Hepatic stellate cell (primary cell): ENCODE data around the gene TDRD9.
A peak's percentile ranks its signal among the peaks of the same experiment; 100 is the strongest.
"Not testable (repeated sequence)": the region's sequence is repeated elsewhere in the genome, so short reads cannot be mapped to it uniquely, and the experiment has no call there.

Experiments
- DNase-seq: peaks from one replicate; pipeline ENCODE4 v3.0.0; 2011; ENCODE audit warnings: low spot score

TDRD9 gene

DNA sequence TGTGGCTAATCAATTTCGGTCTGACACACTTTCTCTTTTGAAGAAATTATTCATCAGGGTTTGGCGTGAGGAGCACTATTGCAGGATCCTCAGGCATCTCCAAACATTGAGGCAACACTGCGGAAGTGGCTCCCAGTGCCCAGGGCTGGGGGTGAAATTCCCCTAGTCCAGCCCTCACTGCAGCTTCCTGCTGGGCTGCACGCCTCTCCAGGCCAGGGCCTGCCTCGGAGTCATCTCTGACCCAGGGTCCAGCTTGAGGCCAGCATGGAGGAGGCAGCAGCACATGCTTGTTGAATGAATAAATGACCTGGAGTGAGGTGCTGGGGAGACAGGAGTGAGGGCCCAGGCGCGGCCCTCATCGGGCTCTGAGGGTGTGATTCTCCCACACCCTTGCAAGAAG is 36.0 kb upstream of the TDRD9 start:
- no peak for DNase-seq

DNA sequence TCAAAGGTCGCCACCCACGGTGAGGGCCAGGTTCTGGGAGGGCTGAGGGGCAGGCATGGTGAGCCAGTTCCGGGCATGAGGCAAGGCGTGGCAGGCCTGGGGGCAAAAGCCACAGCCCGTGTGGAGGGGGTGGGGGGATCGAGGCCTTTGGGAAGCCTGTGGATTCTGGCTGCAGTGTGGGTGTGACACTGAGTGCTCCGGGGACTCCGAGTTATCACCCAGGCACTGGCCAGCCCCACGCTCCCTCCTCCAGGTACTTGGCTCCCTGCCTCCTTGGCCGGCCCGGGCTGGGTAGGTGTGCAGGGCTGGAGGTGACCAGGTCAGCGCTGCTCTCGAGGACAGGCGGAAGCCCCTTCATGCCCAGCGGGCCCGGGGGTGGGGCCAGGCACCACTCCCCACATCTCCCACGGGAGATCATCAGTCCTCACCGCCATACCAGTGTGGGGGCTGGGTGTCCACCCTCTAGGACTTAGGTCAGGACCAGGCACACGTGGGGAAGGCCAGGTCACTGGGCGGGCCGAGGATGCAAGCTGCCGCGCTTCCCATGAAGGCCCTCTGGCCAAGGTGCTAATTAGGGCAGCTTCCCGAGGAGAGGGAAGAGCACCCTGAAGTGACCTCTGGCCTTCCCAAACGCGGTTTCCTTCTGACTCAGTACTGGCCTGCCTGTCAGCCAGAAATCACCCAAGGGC is 34.1 kb upstream of the TDRD9 start:
- DNase-seq: no peak

DNA sequence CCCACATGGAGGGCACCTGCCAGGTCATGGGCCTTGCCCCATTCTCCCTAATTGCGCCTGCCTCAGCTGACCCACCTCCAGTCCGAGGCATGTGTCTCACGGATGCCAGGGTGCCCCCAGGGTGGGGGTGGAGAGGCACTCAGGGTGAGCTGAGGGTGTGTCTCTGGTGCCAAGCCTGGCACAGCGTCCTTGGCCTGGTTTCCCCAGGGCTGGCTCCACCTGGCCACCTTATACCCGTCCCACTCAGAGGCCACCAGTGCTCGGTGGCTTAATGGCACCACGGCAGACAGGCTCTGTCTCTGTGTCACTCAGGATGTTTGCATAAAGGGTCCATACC is 33.6 kb upstream of the TDRD9 start:
- no peak for DNase-seq

DNA sequence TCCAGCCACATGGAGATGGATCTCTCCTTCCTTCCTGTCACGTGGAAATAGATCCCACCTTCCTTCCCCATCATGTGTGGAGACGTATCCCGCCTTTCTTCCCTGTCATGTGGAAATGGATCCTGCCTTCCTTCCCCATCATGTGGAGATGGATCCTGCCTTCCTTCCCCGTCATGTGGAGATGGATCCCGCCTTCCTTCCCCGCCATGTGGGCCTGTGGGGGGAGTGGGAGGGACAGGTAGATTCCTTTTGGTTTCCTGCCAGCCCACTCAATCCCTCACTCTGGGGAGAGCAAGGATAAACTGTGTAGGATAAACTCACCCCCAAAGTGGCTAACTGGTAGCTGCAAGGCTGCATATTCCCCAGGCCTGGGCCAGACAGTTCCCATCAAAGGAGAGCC is 31.7 kb upstream of the TDRD9 start:
- no peak for DNase-seq

DNA sequence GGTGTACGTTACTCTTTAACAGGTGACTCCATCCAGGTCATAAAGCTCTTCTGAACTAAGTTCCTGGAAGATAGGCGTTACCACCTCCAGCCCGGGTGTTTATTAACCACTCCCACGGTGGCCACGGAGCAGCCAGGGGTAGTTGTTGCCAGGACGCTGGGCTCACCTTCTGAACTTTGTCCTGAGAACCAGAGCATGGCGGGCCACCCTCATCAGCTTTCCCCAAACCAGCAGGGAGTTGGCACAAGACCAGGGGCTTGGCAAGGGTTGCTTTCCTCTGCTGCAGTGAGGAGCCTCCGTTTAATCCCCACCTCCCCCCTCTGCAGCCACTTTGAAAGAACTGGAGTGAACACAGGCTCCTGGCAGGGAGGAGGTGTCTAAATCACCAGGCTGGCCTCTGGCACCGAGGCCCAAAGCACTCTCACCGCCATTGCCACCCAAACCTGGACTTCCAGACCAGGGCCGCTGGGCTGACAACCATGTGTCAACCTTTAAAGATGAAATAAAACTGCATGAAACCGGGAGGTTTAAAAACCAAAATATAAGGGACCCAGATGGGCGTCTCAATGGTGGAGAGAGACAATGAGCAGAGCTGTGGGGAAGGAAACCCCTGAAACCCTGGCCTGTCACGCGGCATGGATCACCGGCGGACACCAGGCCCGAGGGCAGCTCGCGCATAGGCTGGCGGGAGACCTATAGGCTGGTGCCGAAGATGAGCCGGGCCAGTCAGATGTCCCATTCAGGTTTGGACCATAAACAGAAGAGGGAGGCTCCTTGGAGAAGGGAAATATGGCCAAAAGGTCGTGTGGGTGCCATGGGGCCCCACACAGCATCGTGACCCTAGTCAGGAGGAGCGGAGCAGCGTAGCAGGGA is 30.9 kb upstream of the TDRD9 start:
- DNase-seq: no peak

DNA sequence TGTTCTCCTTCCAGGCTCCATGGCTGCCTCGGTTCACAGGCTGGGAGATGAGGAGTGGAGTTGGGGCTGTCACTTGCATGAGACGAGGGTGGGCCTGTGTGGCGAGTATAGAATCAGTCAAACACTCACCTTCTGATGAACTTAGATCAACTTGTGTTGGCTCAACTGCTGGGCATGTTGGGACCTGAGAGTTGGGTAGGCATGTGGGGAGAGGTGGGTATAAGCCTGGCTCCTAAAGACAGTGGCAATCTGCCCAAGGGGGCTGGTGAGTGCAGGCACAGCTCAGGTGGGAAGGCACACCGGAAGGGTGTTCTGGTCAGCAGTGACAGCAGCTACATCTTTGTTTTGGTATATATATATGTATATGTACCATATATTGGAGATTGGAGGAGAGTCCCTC is 30.1 kb upstream of the TDRD9 start:
- no peak for DNase-seq

DNA sequence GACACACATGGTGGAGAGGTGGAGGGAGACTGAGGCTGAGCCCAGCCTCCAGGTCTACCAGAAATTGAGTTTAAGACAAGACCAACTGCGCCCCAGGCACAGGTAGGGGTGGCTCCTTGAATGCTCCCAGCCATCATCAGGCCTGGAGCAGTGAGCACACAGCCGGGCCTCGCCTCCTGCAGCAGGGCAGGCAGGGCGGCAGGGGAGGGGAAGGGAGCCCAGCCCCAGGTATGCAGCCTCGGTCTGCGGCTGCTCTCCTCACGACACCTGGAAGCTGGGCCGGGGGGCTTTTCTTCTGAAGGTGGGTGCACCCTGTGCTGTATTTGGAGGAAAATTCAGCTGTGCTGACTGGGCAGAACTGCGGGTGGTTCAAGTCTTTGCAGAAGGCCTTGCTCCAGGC is 29.5 kb upstream of the TDRD9 start:
- no peak for DNase-seq

DNA sequence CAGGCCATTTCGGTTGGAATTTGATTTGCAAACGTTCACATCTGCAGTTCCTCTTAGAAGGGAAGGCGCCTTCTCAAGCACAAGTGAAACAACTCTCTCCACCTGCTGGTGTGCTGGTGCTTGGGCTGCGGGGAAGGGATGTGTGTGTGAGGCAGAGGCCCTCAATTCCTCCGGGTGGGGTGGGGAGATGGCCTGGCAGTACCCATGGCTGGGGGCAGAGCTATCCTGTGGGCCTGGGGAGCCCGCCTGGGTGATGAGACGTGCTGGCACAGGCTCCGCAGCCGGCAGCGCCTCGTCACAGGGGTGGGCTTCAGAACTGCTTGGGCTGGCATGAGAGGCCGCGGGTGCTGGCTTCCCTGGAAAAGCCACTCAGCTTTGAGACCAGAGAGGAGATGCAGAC is 28.9 kb upstream of the TDRD9 start:
- DNase-seq: no peak

DNA sequence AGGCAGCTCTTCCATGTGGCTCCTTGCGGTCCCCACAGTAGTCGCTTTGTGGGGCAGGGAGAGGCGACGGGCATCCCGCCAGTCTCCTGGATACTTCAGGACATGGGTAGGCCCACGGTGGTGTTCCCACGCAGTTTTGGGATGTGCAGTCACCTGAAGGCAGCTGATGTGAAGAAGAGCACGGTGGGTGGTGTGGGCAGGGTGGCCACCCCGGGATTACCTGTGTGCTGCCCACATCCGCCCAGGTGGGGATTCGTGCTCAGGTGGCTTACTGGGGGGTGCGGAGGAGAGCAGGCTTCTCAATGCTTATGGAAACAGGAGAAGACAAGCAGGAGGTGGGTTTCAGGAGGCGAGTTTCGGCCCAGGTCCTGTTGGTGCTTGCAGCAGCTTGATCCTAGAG is 28.4 kb upstream of the TDRD9 start:
- no peak for DNase-seq

DNA sequence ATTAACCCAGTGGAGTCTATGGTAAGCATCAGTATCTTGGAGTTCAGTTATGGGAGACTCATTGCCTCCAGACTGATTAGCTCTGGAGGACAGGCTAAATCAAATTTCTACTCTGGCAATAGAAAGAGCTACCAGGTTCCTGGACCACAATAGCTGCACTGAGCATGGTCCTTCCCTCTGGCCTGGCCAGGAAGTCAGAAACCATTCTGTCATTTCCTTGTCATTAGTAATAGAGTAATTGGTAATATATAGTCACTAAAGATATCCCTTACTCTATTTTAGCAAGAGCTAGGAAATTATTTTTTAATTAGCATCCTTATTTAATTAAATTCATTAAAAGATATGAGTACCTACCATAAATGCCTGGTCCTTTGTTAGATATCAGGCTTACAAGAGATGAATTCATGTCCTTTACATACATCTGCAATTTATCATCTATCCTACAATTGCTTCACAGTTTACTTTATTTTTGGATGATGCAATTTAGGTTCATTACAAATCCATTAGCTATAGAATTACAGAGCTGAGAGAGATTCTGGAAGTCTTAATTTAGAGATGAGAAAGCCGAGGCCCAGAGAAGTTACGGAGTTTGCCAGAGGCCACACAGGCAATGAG is 23.7 kb upstream of the TDRD9 start:
- DNase-seq: no peak

DNA sequence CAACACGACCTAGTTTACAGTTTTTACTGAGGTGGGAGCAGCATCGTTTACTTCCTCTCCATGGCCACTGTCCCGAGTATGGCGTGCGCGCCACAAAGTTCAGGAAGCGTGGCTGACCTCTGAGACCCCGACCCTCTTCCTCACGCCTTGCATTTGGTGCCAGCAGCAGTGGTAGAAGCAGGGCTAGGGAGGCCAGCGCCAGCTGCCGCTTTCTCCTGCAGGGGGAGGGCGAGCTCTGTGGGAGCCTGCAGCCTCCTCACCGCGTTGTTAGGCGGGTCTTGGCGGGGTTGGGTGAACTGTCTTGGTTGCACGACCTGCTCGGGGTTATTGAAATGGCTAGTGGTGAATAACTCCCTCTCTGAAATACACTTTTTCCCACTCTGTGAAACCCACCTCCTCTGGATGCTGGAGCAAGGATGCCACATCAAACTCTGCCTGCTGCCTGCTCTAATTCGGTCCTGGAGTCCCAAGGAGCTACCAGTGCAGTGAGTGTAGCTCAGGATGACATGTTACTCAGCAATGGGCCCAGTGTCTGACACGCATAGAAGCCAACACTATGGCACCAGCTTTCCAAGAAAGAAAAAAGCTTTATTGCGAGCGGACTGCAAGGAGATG is 22.3 kb upstream of the TDRD9 start:
- DNase-seq: peak; percentile 41

DNA sequence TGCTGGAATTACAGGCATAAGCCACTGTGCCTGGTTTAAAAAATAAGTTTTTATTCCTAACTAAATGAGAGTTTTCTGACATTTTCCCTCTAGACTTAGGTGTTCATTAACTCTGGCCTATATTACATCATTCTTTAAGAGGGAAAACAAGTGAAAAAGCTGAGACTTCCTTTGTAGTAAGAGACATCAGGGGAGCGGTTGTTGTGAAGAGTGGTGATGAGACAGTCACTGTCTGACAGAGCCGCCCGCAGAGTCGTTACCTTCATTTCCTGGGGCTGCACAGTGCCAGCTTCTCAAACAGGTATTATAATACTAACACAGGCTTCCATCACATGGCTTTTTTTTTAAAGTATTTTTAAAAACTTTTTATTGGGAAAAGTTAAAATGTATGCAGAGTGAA is 19.7 kb upstream of the TDRD9 start:
- no peak for DNase-seq

DNA sequence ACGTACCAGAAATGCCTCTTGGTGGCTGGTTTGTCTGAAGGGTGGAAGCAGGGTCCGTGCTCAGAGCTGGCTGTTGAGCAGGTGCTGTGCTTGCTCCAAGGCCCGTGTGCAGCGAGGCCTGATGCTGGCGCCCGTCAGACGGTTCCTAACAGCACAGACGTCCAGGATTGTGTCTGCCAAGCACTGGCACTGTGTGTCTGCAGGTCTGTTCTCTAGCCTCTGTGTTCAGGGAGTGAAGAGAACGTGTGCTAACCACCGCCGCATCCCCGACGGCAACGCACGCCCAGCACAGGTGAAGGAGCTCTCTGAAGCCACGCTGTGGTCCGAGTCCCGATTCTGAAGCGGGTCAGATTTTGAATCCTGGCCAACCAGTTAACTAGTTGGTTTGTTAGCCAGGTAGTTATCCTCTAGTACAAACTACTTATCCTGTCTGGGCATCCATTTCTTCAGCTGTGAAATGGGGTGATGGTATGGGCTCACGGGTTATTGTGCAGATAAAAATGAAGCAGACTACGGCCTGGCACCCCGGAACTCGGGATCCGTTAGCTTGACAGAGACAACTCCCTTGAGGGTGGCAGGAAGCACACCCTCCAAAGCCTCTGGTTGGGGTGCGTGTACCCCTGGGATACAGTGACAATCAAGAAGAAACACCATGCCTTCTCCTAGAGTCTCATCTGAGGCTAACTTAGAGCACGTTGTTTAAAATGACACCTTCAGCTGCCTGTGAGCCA is 18.6 kb upstream of the TDRD9 start:
- no peak for DNase-seq

DNA sequence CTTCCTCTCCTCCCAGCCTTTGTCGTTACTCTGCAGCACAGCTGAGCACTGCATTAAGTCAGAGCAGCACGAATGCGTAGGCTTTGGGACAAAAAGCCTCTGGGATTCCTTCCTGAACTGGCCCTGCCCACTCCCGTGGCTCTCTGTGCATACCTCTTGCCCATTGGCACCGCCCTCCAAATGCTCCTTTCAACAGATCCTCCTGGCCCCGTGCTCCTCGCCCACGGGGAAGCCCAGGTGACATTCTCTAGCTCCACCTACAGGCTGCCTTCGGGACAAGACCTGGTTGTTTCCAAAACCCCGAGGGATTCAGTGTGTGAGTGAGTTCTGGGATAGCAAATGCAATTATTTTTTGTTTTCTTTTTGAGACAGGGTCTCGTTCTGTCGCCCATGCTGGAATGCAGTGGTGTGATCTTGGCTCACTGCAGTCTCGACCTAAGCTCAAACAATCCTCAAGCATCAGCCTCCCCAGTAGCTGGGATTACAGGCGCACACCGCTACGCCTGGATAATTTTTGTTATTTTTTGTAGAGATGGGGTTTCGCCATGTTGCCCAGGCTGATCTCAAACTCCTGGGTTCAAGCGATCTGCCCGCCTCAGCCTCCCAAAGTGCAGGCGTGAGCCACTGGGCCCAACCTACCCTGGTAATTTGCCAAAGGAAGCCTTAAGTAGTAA is 17.9 kb upstream of the TDRD9 start:
- peak; percentile 65 for DNase-seq

DNA sequence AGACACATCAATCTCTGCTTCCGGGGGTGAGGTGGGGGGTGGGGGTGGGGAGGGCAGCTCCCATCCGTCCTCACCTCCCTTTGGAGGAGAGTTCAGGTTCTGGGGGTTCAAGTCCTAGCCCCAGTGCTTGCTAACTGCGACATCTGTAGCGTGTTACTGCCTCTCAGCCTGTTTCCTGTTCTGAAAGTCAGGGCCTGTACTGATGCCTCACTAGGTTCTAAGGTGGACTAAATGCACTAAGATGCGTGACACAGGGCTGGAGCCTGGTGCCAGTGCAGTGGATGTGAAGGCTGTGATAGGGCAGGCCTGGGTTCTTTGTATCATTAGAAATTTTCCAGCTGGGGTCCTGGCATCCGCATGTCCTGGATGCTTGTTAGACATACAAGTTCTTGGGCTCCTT is 17.3 kb upstream of the TDRD9 start:
- no peak for DNase-seq

DNA sequence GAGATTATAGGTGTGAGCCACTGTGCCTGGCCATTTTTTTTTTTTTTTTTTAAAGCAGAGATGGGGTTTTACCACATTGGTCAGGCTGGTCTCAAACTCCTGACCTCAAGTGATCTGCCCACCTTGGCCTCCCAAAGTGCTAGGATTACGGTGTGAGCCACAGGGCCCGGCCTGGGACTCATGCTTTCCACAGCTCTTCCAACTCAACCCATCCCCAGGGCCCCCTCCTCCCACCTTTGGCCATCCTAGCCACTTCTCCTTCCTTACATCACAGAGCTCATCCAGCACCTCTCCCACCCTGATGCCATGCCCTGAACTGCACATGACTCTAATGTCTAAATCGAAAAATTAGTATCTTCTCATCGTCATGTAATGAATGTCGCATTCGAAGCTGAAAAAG is 12.6 kb upstream of the TDRD9 start:
- no peak for DNase-seq

DNA sequence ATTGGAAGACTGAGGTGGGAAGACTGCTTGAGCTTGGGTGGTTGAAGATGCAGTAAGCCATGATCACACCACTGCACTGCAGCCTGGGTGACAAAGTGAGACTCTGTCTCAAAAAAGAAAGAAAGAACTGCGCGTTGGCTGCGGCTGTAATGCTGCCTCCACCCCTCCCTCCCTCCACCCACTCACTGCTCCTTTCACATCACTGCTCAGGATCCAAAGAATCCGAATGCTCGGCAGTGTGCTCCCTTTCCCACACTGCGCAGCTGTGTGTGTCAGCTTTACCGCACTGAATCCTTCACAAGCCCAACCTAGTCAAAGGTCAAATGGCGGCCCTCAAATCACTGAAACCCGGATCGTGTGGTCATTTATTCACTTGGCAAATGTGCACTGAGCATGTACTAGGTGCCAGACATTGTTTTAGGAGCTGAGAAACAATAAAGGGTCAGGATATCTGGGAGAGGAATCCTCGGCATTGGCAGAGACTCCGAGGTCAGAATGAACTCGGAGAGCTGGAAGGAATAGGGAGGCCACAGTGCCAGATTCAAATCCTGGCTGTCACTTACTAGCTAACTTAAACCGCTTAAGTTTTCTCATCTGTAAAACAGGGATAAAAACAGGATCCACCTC is 11.5 kb upstream of the TDRD9 start:
- DNase-seq: no peak

DNA sequence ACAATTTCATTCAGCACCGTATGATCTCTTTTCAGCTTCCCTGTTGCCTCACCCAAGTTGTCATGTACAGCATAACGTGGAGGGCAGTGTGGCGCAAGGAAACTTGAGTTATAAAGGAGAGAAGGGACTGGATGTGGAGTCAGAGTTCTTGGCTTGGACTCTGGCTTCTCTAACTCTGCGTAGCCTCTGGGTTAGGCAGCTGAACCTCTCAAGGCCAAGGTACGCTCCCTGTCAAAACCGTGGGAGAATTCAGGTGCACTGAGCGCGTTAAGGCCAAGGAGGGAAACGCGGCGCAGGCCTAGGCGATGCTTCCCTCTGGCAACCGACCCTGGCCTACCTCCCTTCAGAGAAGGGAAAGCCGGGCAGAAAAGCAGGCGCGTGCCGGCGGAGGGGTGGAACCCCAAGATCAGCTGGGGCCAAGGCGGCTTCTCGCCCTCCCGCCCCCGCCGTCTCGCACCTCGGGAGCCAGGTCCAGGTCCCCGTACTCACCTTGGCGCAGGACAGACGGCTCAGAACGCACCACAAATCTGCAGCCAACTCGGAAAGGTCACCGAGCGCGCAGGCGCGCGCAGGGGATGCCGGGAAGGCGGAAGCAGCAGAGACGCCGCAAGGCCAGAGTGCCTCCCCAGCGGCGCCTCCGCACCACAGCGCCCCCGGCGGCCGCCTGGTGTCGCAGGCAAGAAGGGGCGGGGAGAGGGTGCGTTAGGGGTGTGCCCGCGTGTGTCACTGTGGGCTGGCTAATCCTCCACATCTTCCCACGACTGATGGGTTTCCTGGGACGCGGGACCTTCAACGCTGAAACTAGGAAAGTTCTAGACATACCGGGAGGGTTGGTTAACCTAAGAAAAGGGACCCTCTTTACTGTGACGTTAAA is 7.0 kb upstream of the TDRD9 start:
- peak; percentile 94 for DNase-seq

DNA sequence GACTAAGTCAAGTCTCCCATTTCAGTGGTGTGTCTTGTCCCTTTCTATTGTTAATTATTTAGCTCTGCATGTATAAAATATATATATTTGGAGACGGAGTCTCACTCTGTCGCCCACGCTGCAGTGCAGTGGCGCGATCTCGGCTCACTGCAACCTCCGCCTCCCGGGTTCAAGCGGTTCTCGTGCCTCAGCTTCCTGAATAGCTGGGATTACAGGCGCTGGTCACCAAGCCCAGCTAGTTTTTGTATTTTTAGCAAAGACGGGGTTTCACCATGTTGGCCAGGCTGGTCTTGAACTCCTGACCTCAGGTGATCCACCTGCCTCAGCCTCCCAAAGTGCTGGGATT is 6.4 kb upstream of the TDRD9 start:
- DNase-seq: not testable (repeated sequence)

DNA sequence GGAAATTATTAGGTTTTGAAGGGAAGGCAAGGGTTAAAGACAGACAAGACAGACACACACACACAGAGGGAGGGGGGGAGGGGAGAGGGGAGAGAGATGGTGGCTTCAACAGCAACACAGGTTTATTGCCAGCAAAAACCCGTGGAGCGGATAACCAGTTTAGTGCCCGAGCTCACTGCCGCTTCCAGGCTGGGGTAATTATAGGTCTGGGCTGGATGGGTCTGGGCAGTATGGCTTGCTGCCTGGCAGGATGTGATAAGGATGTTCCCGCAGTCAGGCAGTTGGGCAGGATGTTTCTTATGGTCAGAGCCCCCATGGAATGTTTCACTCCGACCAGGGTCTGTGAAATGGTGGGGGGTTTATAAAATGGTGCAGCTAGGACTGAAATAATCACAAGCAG is 4.4 kb upstream of the TDRD9 start:
- DNase-seq: no peak
